ENCODE results near the gene EYS.

Gene EYS

DNA sequence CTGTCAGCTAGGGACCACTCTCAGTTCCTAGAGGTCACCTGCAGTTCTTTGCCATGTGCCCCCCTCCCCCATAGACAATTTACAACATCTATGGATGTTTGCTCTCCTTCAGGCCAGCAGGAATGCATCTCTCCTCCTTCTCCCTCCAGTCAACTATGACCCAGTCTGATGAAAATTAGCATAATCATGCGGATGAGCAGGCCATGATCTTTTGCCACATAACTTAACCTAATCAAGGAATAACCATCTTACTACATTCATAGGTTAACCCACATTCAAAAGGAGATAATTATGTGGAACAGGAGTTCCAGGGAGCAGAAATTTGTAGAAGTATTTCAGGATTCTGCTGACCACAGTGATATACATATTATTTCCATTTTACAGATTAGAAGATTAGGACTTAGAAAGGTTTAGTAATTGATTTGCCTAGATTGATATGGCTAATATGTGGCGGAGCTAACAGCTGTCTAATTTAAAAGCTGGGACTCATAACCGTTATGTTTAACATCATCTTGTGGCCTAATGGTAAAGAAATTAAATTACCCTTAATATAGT lies 1585.9 kb downstream of the EYS start:
- Histone ChIP-seq H4K20me1 (ENCODE audit: control insufficient read depth, insufficient read depth, low read depth, low read length) (no peaks in the 10 kb centered on the region), H3K36me3 (ENCODE audit: control insufficient read depth, low read length) (no peaks in the 10 kb centered on the region), H3K4me3 (ENCODE audit: low read length) (no peak overlapping the region), H3K9me2 (replicated peaks; ENCODE audit: control insufficient read depth, low read length) (no peaks in the 10 kb centered on the region), H3F3A (ENCODE audit: control insufficient read depth, insufficient read depth) (no peaks in the 10 kb centered on the region), H3K4me1 (ENCODE audit: control insufficient read depth, low read length) (no peaks in the 10 kb centered on the region), H3K27me3 (ENCODE audit: control insufficient read depth, low read length) (no peaks in the 10 kb centered on the region), H3K79me2 (ENCODE audit: control insufficient read depth, low read length) (no peaks in the 10 kb centered on the region), H3K4me2 (ENCODE audit: low read length) (no peak overlapping the region), H3K9me3 (ENCODE audit: control insufficient read depth, insufficient read depth, low read length) (no peaks in the 10 kb centered on the region), H3K27ac (ENCODE audit: low read depth, low read length) (no peak overlapping the region)
- TF ChIP-seq, protein P1, sequence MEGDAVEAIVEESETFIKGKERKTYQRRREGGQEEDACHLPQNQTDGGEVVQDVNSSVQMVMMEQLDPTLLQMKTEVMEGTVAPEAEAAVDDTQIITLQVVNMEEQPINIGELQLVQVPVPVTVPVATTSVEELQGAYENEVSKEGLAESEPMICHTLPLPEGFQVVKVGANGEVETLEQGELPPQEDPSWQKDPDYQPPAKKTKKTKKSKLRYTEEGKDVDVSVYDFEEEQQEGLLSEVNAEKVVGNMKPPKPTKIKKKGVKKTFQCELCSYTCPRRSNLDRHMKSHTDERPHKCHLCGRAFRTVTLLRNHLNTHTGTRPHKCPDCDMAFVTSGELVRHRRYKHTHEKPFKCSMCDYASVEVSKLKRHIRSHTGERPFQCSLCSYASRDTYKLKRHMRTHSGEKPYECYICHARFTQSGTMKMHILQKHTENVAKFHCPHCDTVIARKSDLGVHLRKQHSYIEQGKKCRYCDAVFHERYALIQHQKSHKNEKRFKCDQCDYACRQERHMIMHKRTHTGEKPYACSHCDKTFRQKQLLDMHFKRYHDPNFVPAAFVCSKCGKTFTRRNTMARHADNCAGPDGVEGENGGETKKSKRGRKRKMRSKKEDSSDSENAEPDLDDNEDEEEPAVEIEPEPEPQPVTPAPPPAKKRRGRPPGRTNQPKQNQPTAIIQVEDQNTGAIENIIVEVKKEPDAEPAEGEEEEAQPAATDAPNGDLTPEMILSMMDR (IDR thresholded peaks at IDR 0.05; ENCODE audit: low read depth, low read length, poor library complexity, severe bottlenecking), result no peak
- TF ChIP-seq EZH2phosphoT487 (IDR thresholded peaks at IDR 0.05; ENCODE audit: borderline replicate concordance, low read length), result no peak

DNA sequence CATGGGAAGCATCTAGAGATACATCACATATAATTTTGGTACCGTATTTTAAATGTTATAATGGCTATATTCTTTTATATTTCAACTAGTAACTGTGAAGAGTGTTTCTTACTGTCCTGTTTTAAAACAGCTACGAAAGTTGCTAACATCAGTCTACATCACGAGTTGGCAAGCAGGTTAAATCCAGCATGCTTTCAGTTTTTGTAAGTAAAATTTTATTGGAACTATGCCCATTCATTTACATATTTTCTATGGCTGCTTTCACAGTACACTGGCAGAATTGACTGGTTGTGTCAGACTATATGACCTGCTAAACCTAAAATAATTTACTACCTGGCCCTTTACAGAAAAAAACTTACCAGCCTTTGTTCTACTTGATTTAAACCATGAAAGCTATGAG lies 1593.3 kb downstream of the EYS start:
- H3K27ac ChIP-seq (ENCODE audit: low read depth, low read length), result no peak overlapping the region
- H3K9me3 ChIP-seq (ENCODE audit: control insufficient read depth, insufficient read depth, low read length), result no peaks in the 10 kb centered on the region
- TF ChIP-seq, protein P1 (IDR thresholded peaks at IDR 0.05; ENCODE audit: low read depth, low read length, poor library complexity, severe bottlenecking), result no peak
- no peak for TF ChIP-seq EZH2phosphoT487 (IDR thresholded peaks at IDR 0.05; ENCODE audit: borderline replicate concordance, low read length)

DNA sequence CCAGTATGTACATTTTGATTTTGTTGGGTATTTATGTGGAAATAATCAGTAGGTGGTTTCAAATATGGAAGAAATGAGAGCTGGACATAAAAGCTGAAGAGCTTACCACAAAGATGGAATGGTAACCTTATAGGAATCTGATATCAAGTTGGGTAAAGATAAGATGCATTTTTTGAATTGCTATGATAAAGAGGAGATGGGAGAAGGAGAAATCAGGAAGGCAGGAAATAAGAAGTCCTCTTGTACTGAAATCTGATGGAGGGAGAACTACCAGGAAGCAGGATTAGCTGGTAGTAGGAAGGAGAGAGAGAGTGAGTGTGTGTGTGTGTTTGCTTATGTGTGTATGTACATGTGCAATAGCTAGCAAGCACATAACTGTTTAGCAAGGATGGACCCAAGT lies 1603.0 kb downstream of the EYS start:
- Histone ChIP-seq H3K36me3 (ENCODE audit: control insufficient read depth, low read length) (no peaks in the 10 kb centered on the region), H3K4me1 (ENCODE audit: control insufficient read depth, low read length) (no peaks in the 10 kb centered on the region), H3K4me2 (ENCODE audit: low read length) (no peak overlapping the region), H3K27ac (ENCODE audit: low read depth, low read length) (no peak overlapping the region), H3K9me3 (ENCODE audit: control insufficient read depth, insufficient read depth, low read length) (no peaks in the 10 kb centered on the region), H3K79me2 (ENCODE audit: control insufficient read depth, low read length) (no peaks in the 10 kb centered on the region), H3F3A (ENCODE audit: control insufficient read depth, insufficient read depth) (no peaks in the 10 kb centered on the region), H4K20me1 (ENCODE audit: control insufficient read depth, insufficient read depth, low read depth, low read length) (no peaks in the 10 kb centered on the region), H3K4me3 (ENCODE audit: low read length) (no peak overlapping the region), H3K27me3 (ENCODE audit: control insufficient read depth, low read length) (no peaks in the 10 kb centered on the region), H3K9me2 (replicated peaks; ENCODE audit: control insufficient read depth, low read length) (no peaks in the 10 kb centered on the region)
- TF ChIP-seq, protein P1 (IDR thresholded peaks at IDR 0.05; ENCODE audit: low read depth, low read length, poor library complexity, severe bottlenecking), result no peak
- TF ChIP-seq EZH2phosphoT487 (IDR thresholded peaks at IDR 0.05; ENCODE audit: borderline replicate concordance, low read length), result no peak

More for the DNA sequence above, 1593.3 kb downstream of the EYS start:
- no peaks in the 10 kb centered on the region for H3K4me1 ChIP-seq (ENCODE audit: control insufficient read depth, low read length)
- no peaks in the 10 kb centered on the region for H4K20me1 ChIP-seq (ENCODE audit: control insufficient read depth, insufficient read depth, low read depth, low read length)
- H3F3A ChIP-seq (ENCODE audit: control insufficient read depth, insufficient read depth), result no peaks in the 10 kb centered on the region
- no peaks in the 10 kb centered on the region for H3K79me2 ChIP-seq (ENCODE audit: control insufficient read depth, low read length)
- H3K4me3 ChIP-seq (ENCODE audit: low read length), result no peak overlapping the region
- no peak overlapping the region for H3K4me2 ChIP-seq (ENCODE audit: low read length)
- H3K27me3 ChIP-seq (ENCODE audit: control insufficient read depth, low read length), result no peaks in the 10 kb centered on the region
- H3K36me3 ChIP-seq (ENCODE audit: control insufficient read depth, low read length), result no peaks in the 10 kb centered on the region
- H3K9me2 ChIP-seq (replicated peaks; ENCODE audit: control insufficient read depth, low read length), result no peaks in the 10 kb centered on the region
